HG02798 (cell line): ENCODE measurements around the gene MT1H.

Experiments used
- ATAC-seq: cut with Tn5 transposase; IDR thresholded peaks from one replicate; pipeline ENCODE4 v1.9.1; 2021; ENCODE audit warnings: mild to moderate bottlenecking; ENCODE audit not compliant: unreplicated experiment, poor library complexity

Gene MT1H

GRCh38 chr16:56682703-56683397, 13.2 kb downstream of the MT1H start:
- peak; percentile 5 for ATAC-seq

- ATAC-seq = no peak
Measured at GRCh38 chr16:56683424-56684172, 14.0 kb downstream of the MT1H start.

GRCh38 chr16:56684256-56684925, 14.8 kb downstream of the MT1H start:
- no peak for ATAC-seq

GRCh38 chr16:56684926-56685590, 15.4 kb downstream of the MT1H start:
- ATAC-seq = no peak

GRCh38 chr16:56686758-56687157, 17.1 kb downstream of the MT1H start:
- no peak for ATAC-seq

GRCh38 chr16:56688762-56689161, 19.1 kb downstream of the MT1H start:
- no peak for ATAC-seq

- ATAC-seq = no peak
Measured at GRCh38 chr16:56689171-56689570, 19.6 kb downstream of the MT1H start.

- no peak for ATAC-seq
Measured at GRCh38 chr16:56690420-56691122, 21.0 kb downstream of the MT1H start.

- no peak for ATAC-seq
Measured at GRCh38 chr16:56691885-56692284, 22.3 kb downstream of the MT1H start.

GRCh38 chr16:56695246-56695645, 25.6 kb downstream of the MT1H start:
- ATAC-seq = no peak

GRCh38 chr16:56697456-56698155, 28.0 kb downstream of the MT1H start:
- no peak for ATAC-seq

GRCh38 chr16:56700195-56700594, 30.6 kb downstream of the MT1H start:
- no peak for ATAC-seq

GRCh38 chr16:56700631-56701030, 31.0 kb downstream of the MT1H start:
- ATAC-seq = no peak

GRCh38 chr16:56701534-56701933, 31.9 kb downstream of the MT1H start:
- no peak for ATAC-seq

GRCh38 chr16:56702836-56703235, 33.2 kb downstream of the MT1H start:
- no peak for ATAC-seq

GRCh38 chr16:56708525-56709442, 39.2 kb downstream of the MT1H start:
- no peak for ATAC-seq

- no peak for ATAC-seq
Measured at GRCh38 chr16:56709443-56710040, 39.9 kb downstream of the MT1H start.

GRCh38 chr16:56710181-56710737, 40.6 kb downstream of the MT1H start:
- no peak for ATAC-seq
